Right cardiac atrium (tissue), 5 donors: ENCODE data around the gene C5AR2. TPM values are rescaled to one million over a fixed set of nuclear protein-coding genes. Genes with fewer than 3 reads are reported as not detected.
"Not testable (repeated sequence)": the region's sequence is repeated elsewhere in the genome, so short reads cannot be mapped to it uniquely, and the experiment has no call there.

ENCODE experiments used
- ATAC-seq, 2 donors: fragments of 200-7000 bp; cut with Tn5 transposase; one replicate each; pipeline versions ENCODE4 v1.8.0 to v1.9.1; 2020; ENCODE audit warnings: moderate library complexity in 2 of 2, mild to moderate bottlenecking in 1 of 2
- DNase-seq, 3 donors: peaks; one replicate each; pipeline ENCODE4 v3.0.0-alpha.2; 2020
- H3K27ac ChIP-seq: one replicate; pipeline ENCODE4 v1.5.1; 2013; ENCODE audit warnings: mild to moderate bottlenecking, low read length, control low read depth, moderate library complexity
- H3K27me3 ChIP-seq: one replicate; pipeline ENCODE4 v1.6.1; 2013; ENCODE audit not compliant: control insufficient read depth, insufficient read depth
- H3K4me1 ChIP-seq: one replicate; pipeline ENCODE4 v1.6.1; 2013; ENCODE audit warnings: low read length; ENCODE audit not compliant: control insufficient read depth, insufficient read depth
- H3K4me3 ChIP-seq: one replicate; pipeline ENCODE4 v1.5.1; 2013; ENCODE audit warnings: low read length, control low read depth
- H3K9me3 ChIP-seq: one replicate; pipeline ENCODE4 v1.6.1; 2013; ENCODE audit warnings: low read length; ENCODE audit not compliant: control insufficient read depth
- WGBS: extraction: QIAGEN DNeasy Blood & Tissue Kit; methylation state at CpG from one replicate; pipeline ENCODE4 v1.1.7; 2013; 5-methylcytosine and 5-hydroxymethylcytosine counted together
- intact Hi-C, 4 donors: fragments of 100-400 bp; cut with DNase I; formaldehyde crosslinking; loops; one replicate each; pipeline versions ENCODE4 v1.11.0 to v1.14.0; 2022 to 2023
- polyA plus RNA-seq: library from polyadenylated mRNA; stranded (reverse); fragments of 200-250 nt; gene quantifications from one replicate; pipeline ENCODE4 v1.2.3, GENCODE V29; 2013
- total RNA-seq, 4 donors: library from RNA; stranded (reverse); fragmentation: NEBNext Ultra II Directional; extraction: Animal tissue kit (Norgen Biotek cat#: 25700); gene quantifications; one replicate each; pipeline ENCODE4 v1.2.1, GENCODE V29; 2021
- donor health status: healthy with polysubstance abuse.
- donor health status: DM: no; HTN: yes; CAD: no.
- donor health status: DM: no; HTN: no; CAD: no.
- donor health status: DM: no; HTN: yes; CAD: no; lungs with severe emphysema.
- donor health status: DM: yes; HTN: yes; CAD: no.

The C5AR2 gene
- total and polyA plus RNA-seq, 5 donors, result 0.65 to 2.5 (median 1.3) TPM

- H3K27ac ChIP-seq, H3K9me3 ChIP-seq, ATAC-seq, H3K4me1 ChIP-seq, DNase-seq, H3K4me3 ChIP-seq, intact Hi-C loops, H3K27me3 ChIP-seq: not testable (repeated sequence)
- whole genome bisulfite sequencing, result 78% methylated on average over 5 of the region's 5 CpGs
Measured at GRCh38 chr19:47388721-47389120, 56.7 kb downstream of the C5AR2 start.

- Histone ChIP-seq H3K9me3 (no peaks in the 10 kb centered on the region), H3K4me3 (no peak overlapping the region), H3K27me3 (no peaks in the 10 kb centered on the region), H3K27ac (no peak overlapping the region), H3K4me1 (no peaks in the 10 kb centered on the region)
- no peak for DNase-seq
- intact Hi-C loops, result no loop called here
- 62% methylated on average over 9 of the region's 9 CpGs for WGBS
- ATAC-seq, result peak; percentile 43 to 70
Measured at GRCh38 chr19:47389150-47389556, 57.2 kb downstream of the C5AR2 start.

GRCh38 chr19:47390533-47391488 lies 58.8 kb downstream of the C5AR2 start:
- intact Hi-C loops, result loop anchor here in 3 of 4 donors (2.0 to 5.0 kb wide), 3 partner anchors 94 to 96 kb away; no protein-coding TSS in a partner anchor
- WGBS, result 71% methylated on average over 20 of the region's 20 CpGs
- Histone ChIP-seq H3K4me1 (no peaks in the 10 kb centered on the region), H3K27ac (no peak overlapping the region), H3K9me3 (no peaks in the 10 kb centered on the region), H3K4me3 (no peak overlapping the region), H3K27me3 (no peaks in the 10 kb centered on the region)
- ATAC-seq (peak in 1 of 2 donors; percentile 11), DNase-seq (no peak)

- Histone ChIP-seq H3K27me3 (no peaks in the 10 kb centered on the region), H3K27ac (no peak overlapping the region), H3K4me3 (no peak overlapping the region), H3K9me3 (no peaks in the 10 kb centered on the region), H3K4me1 (no peaks in the 10 kb centered on the region)
- 33% methylated on average over 15 of the region's 15 CpGs for WGBS
- ATAC-seq (peak; percentile 43 to 77), DNase-seq (peak; percentile 69 to 87 (median 82))
- intact Hi-C loops, result loop anchor here in 3 of 4 donors (2.0 to 5.0 kb wide), 3 partner anchors 94 to 97 kb away; no protein-coding TSS in a partner anchor
Measured at GRCh38 chr19:47391510-47392223, 59.7 kb downstream of the C5AR2 start.

Other genes with a start within 250 kb of the C5AR2 start
- 10 to 100 TPM; 25.6 to 27.7 (median 26.8) TPM for gene ZC3H4, start 218.4 kb upstream of the C5AR2 start, total RNA-seq
- gene ZC3H4, start 218.4 kb upstream of the C5AR2 start, polyA plus RNA-seq, result 12.4 TPM
- 10 to 100 TPM; 49.1 to 57.0 (median 53.5) TPM for gene SAE1, start 201.3 kb upstream of the C5AR2 start, total RNA-seq
- gene SAE1, start 201.3 kb upstream of the C5AR2 start, polyA plus RNA-seq, result 34.0 TPM
- gene BBC3, start 101.0 kb upstream of the C5AR2 start, total RNA-seq, result 1 to 10 TPM; 2.1 to 4.3 (median 4.0) TPM
- 3.4 TPM for gene BBC3, start 101.0 kb upstream of the C5AR2 start, polyA plus RNA-seq
- gene CCDC9, start 75.7 kb upstream of the C5AR2 start, total RNA-seq, result 10 to 100 TPM; 18.1 to 27.5 (median 22.4) TPM
- gene CCDC9, start 75.7 kb upstream of the C5AR2 start, polyA plus RNA-seq, result 27.8 TPM
- gene INAFM1, start 57.3 kb upstream of the C5AR2 start, total RNA-seq, result 10 to 100 TPM; 13.3 to 16.9 (median 15.0) TPM
- 7.0 TPM for gene INAFM1, start 57.3 kb upstream of the C5AR2 start, polyA plus RNA-seq
- 10 to 100 TPM in 1 of 4 donors, 1 to 10 TPM in 3; 5.9 to 11.7 (median 6.9) TPM for gene C5AR1, start 22.3 kb upstream of the C5AR2 start, total RNA-seq
- gene C5AR1, start 22.3 kb upstream of the C5AR2 start, polyA plus RNA-seq, result 2.3 TPM
- gene DHX34, start 17.1 kb downstream of the C5AR2 start, total RNA-seq, result 1 to 10 TPM; 5.5 to 8.1 (median 6.1) TPM
- gene DHX34, start 17.1 kb downstream of the C5AR2 start, polyA plus RNA-seq, result 5.5 TPM
- gene MEIS3, start 87.4 kb downstream of the C5AR2 start, total RNA-seq, result 1 to 10 TPM; 2.6 to 9.8 (median 6.1) TPM
- 4.1 TPM for gene MEIS3, start 87.4 kb downstream of the C5AR2 start, polyA plus RNA-seq
- under 1 TPM in 2 of 4 donors, not detected in 2; 0.09 to 0.26 TPM for gene SLC8A2, start 139.7 kb downstream of the C5AR2 start, total RNA-seq
- gene SLC8A2, start 139.7 kb downstream of the C5AR2 start, polyA plus RNA-seq, result 0.36 TPM
- gene KPTN, start 152.0 kb downstream of the C5AR2 start, total RNA-seq, result 1 to 10 TPM; 6.4 to 9.4 (median 7.8) TPM
- 9.9 TPM for gene KPTN, start 152.0 kb downstream of the C5AR2 start, polyA plus RNA-seq
- gene NAPA, start 182.9 kb downstream of the C5AR2 start, total RNA-seq, result 100 to 1,000 TPM in 3 of 4 donors, 10 to 100 TPM in 1; 91.7 to 111 (median 105) TPM
- gene NAPA, start 182.9 kb downstream of the C5AR2 start, polyA plus RNA-seq, result 102 TPM
- gene ZNF541, start 241.0 kb downstream of the C5AR2 start, total RNA-seq, result under 1 TPM in 1 of 4 donors, not detected in 3; 0.23 TPM
- 0.20 TPM for gene ZNF541, start 241.0 kb downstream of the C5AR2 start, polyA plus RNA-seq